ENCODE measurements around the gene PEX26.

- no peak for TF ChIP-seq CTCF (optimal IDR thresholded peaks at IDR 0.05 in 1 of 3, IDR thresholded peaks at IDR 0.05 in 1 of 3, conservative IDR thresholded peaks at IDR 0.05 in 1 of 3; ENCODE audit: extremely low read depth in 1 of 3, insufficient read depth in 2 of 3, low read length in 3 of 3)
- no peak for TF ChIP-seq EZH2 (IDR thresholded peaks at IDR 0.05; ENCODE audit: low read length)
These were observed 33.4 kb downstream of the PEX26 start for GRCh38 chr22:18110954-18111758.

All from keratinocyte (primary cell).